Fibroblast of skin of scalp (primary cell): ENCODE measurements around the gene MYLK2.

Experiments
- DNase-seq: peaks from one replicate; pipeline ENCODE4 v3.0.0-alpha.2; 2013

Gene MYLK2

GRCh38 chr20:31836853-31837608, 17.9 kb downstream of the MYLK2 start:
- DNase-seq: peak; percentile 74

- peak; percentile 81 for DNase-seq
Observed at GRCh38 chr20:31837896-31838397, 18.8 kb downstream of the MYLK2 start.

GRCh38 chr20:31838646-31839292, 19.6 kb downstream of the MYLK2 start:
- peak; percentile 50 for DNase-seq

DNA sequence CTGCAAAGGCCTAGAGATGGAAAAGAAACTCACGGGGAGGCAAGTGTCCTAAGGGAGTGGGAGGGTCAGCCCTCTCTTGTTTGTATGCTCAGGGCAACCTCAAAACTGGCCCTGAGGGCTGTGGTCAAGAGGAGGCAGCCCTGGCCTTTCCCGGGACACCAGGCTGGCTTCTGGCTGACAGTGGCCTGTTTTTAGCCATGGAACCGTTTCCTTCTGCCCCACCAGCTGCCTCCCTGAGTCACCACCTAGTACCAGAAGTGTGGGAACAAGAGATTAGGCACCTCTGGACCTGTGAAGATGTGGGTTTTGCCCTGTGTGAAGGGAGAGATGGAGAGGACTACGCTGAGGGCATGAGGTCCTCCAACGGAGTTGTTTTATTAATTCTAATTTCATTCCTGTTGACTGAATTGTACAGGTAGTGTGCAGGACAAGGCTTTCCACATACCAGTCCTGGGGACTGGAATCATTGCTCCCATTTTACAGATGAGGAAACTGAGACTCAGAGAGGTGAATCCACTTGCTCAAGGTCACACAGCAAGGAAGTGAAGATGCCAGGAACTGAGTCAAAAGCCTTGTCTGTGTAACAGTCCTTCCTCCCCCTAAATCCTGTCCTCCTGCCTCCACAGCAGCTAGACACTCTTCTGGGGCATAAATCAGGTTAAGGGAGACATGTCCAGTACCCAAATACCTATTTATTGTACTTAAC, 20.8 kb downstream of the MYLK2 start:
- no peak for DNase-seq

DNA sequence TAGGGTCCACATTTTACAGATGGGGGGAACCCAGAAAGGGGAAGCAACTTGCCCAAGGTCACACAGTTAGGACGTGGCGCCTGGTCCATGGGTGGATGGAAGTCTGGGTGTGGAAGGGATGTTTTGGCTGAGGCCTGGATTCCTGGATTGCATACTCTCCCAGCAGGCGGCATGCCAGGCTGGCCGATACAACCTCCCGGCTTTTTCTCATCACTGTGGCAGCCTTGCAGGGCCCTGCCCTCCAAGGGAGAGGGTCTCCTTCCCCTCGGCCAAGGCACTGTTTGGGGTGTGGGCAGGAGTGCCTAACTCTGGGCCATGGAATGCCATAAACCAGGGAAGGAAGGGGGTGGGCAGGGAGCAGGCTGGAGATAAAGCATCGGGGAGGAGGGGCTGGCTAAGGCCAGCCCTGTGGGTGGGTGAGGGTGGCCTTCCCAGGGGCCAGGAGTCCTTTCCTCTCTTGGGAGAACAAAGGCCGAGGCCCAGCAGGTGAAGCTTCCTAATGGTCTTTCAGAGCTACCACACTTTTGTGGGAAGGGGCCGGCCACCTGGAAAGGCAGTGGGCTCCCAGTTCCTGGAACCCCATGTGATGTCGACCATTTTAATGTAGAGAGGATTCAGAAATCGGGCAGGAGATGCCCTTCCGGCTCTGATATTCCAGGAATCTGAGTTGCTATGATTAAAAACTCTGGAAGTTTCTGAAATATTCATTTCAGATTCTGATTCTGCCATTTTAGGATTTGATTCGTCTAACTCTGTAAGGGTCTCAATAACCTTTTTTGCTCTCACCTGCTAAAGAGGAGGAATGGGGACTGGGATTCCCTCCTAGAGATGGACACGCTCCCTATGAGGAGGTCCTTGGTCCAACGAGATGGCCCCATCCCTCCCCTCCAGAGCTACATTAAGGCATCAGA, 22.0 kb downstream of the MYLK2 start:
- peak; percentile 57 for DNase-seq

GRCh38 chr20:31841928-31842327, 22.8 kb downstream of the MYLK2 start:
- DNase-seq: peak; percentile 78

DNA sequence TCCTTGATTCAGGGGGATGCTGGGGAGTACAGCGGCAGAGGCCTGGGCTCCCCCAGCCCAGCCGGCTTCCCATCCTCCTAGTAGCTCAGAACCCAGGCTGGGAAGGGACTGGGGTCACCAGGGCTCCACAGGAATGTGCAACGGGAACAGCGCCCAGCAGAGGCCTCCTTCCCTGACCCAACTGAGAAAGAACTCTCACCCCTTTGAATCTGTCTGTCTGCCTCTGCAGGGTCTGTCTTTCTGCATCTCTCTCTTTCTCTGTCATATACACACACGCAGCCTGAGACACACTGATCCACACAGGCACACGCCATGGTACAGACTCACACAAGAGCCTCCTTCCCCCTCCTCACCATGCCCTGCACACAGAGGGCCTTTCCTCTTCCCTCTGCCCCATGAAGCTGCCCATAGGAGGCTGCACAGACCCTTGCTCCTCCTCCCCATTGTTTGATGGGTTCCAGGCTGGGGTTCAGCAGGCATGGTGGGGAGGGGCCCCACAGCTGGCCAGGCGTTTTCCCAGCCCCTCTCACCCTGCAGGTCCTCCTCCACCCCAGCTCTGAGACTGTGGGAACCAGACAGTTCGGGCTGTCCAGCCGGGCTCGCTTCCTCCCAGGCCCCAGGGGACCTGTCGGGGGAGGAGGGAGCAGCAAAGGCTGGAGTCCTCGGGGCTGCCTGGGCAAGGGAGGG, 23.5 kb downstream of the MYLK2 start:
- DNase-seq: peak; percentile 85

DNA sequence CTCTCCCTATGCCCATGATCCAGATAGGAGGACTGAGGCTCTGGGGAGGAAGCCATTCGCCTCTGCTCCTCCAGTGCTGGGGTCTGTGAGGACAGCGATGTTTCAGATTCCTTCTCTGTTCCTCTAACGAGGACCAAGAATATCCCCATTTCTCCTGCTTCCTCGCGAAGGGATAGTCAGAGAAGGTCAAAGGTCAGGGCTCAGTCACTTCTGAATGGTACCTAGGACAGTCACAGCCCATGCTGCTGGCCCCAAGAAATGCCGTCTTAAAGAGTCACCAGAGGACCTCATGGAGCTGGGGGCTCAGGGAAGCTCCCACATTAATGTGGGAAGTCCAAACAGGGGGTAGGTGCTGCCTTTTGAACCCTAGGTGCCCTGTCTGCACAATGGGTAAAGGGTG, 24.1 kb downstream of the MYLK2 start:
- no peak for DNase-seq

GRCh38 chr20:31843881-31844280, 24.7 kb downstream of the MYLK2 start:
- no peak for DNase-seq

DNA sequence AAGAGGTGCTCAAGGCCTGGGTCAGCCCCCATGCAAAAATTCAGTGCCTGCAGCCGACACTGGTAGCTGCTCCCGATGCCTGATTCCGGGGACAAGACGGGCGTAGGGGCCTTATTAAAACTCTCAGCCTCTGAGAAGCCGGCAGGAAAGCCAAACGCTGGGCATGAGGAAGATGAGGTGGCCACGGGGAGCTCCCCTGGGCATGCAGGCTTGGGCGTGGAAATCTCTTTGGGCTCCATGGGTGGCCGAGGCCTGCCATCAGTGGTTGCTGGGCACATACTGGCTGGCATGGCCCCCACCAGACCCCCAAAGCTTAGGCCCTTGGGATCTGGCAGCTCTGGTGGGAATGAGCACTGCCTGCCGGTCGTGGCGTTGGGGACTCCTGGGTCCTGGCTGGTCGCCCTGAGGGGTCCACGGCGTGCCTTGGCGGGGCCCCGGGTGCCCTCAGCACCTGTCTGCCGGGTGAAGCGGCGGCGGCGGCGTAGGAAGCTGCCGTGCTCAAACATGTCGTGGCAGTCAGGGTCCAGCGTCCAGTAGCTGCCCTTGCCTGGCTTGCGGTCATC, 25.7 kb downstream of the MYLK2 start:
- DNase-seq: no peak

- DNase-seq: peak; percentile 58
Observed at GRCh38 chr20:31845300-31845863, 26.2 kb downstream of the MYLK2 start, which contains the start of gene FOXS1. Gene FOXS1 (minus strand): TSS chr20:31845604. CDS start chr20:31845542, 62 bp downstream.

GRCh38 chr20:31846793-31847138, 27.6 kb downstream of the MYLK2 start:
- DNase-seq: no peak

DNA sequence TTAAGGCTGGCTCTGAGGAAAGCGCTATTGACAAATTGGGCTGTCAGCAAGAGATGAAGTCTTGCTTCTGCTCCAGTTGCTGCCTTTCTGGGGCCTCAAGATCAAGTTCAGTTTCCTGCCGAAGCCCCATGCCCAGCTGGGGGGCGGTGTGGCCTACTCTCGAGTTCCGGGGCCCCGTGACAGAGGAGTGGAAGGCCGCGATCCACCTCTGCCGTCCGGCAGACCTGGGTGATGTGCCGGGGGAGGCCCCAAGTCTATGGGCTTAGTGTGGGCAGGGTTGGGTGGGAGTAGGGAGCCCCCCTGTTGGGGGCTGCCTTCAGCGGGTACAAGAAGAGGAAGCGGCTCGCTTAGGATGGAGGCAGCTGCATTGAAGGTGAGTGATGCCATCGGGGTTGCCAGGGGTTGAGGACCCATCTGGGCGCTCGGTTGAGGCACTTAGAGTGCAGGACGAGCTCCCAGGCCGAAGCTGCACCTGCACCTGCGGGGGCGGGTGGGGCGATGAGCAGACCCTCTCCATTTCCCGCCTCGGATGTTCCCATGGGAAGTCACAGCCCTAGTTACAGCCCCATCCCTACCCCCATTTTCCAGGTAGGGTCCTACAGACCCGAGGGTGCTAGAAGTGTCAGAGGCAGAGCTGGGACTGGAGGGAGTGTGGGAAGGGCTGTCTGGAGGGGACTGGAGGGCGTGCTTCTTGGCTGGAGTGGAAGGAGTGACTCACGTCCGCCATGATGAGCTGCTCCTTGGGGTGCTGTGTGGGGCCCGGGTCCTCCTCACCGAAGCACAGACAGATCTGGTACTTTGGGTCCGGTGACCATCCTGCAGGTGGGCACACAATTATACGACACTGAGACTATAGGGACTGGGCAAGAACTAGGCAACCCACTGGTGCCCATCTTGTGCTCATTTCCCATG, 29.2 kb downstream of the MYLK2 start:
- no peak for DNase-seq

- no peak for DNase-seq
Observed at GRCh38 chr20:31849306-31849930, 30.3 kb downstream of the MYLK2 start.

DNA sequence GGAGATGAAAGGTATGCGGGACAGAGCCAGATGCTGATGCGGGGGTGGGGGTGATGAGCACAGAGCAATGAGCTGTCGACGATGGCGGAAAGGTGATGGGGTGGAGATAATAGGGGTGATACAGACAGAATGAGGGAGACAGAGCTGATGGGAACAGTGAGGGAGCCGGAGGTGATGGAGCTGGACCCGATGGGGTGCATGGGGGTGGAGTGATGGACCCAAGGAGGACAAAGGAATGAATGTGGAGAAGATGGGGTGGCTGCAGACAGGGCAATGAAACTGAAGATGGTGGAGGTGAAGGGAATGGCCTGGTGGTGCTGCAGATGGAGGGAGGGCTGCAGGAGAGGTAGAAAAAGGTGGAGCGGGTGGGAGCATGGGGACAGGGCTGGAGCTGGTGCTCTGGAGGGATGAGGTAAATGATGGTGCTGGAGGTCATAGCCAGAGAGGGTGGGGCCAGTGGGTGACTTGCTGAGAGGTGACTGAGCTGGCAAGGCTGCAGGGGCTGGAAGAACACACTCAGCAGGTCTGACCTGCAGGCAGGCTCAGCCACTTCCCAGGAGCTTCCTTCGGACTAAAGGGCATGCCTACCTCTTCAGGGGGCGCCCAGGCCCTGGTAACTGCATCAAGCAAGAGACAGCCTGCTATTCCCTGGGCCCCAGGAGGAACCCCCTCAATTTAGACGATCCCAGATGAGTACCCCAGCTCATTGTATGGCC, 32.2 kb downstream of the MYLK2 start:
- DNase-seq: no peak

GRCh38 chr20:31853481-31853880, 34.3 kb downstream of the MYLK2 start:
- DNase-seq: no peak

DNA sequence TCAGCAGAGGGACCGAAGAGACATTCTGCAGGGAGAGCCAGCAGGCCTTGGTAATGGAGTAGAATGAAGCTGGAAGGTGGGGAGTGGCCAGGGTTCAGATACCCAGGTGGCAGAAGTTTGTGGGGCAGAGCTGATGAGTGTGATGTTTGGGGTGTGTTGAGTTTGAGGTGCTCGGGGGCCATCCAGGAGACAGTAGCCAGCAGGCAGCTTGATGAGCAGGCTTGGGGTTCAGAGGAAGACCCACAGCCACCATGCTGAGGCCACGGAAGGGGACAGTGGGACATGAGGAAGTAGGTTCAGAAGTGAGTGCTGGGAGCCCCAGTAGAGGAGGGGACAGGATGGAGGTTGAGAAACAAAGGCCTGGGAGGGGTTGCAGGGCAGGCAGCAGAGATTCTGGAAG, 37.4 kb downstream of the MYLK2 start:
- DNase-seq: no peak

- DNase-seq: no peak
Observed at GRCh38 chr20:31857861-31858759, 39.0 kb downstream of the MYLK2 start.
